Fibroblast of the aortic adventitia (primary cell): ENCODE data around the gene ATE1. TPM values are rescaled to one million over a fixed set of nuclear protein-coding genes. Genes with fewer than 3 reads are reported as not detected.

Source experiments
- DNase-seq: peaks from one replicate; pipeline ENCODE4 v3.0.0-alpha.2; 2010; ENCODE audit warnings: low read depth
- H3K4me3 ChIP-seq: 2 replicates; pipeline ENCODE4 v1.5.1; 2011; ENCODE audit warnings: low read depth, mild to moderate bottlenecking, control low read depth, low read length, moderate library complexity
- small RNA-seq: library from RNA; depleted of rRNA; stranded (forward); fragments of <200 nt; gene quantifications from one replicate; pipeline ENCODE3, GENCODE V24; 2012
- total RNA-seq: library from RNA; depleted of rRNA; stranded (reverse); fragments of >200 nt; gene quantifications from 2 replicates; pipeline ENCODE4 v1.2.3, GENCODE V29; 2012; ENCODE audit warnings: low replicate concordance
- TF ChIP-seq, protein P1 (sequence below): IDR thresholded peaks from 2 replicates; pipeline ENCODE4 v1.5.1; 2011; ENCODE audit warnings: mild to moderate bottlenecking, low read length, control low read depth, inconsistent platforms; ENCODE audit not compliant: insufficient read depth

Gene ATE1
- total RNA-seq, 1 donor = 39.9 TPM

DNA sequence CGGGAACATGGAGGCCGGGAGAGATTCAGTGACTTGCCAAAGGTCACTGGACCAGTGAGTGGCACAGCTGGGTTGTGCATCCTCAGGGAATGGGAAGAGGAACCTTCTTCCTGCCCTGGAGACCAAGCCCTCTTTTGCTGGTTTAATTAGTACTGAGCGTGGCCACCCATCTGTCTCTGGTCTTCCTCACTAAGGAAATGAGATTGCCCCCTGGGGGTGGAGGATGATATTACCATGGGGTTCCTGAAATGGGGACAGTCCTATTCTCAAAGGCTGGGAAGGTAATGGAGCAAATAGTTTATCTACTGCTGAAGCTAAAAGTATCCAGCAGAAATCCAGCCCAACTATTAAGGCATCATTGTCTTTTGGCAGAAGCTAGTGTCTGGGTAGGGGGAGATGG, 231.0 kb downstream of the ATE1 start:
- H3K4me3 ChIP-seq = no peak overlapping the region
- no peak for DNase-seq
- TF ChIP-seq, protein P1, sequence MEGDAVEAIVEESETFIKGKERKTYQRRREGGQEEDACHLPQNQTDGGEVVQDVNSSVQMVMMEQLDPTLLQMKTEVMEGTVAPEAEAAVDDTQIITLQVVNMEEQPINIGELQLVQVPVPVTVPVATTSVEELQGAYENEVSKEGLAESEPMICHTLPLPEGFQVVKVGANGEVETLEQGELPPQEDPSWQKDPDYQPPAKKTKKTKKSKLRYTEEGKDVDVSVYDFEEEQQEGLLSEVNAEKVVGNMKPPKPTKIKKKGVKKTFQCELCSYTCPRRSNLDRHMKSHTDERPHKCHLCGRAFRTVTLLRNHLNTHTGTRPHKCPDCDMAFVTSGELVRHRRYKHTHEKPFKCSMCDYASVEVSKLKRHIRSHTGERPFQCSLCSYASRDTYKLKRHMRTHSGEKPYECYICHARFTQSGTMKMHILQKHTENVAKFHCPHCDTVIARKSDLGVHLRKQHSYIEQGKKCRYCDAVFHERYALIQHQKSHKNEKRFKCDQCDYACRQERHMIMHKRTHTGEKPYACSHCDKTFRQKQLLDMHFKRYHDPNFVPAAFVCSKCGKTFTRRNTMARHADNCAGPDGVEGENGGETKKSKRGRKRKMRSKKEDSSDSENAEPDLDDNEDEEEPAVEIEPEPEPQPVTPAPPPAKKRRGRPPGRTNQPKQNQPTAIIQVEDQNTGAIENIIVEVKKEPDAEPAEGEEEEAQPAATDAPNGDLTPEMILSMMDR = peak; percentile 12

DNA sequence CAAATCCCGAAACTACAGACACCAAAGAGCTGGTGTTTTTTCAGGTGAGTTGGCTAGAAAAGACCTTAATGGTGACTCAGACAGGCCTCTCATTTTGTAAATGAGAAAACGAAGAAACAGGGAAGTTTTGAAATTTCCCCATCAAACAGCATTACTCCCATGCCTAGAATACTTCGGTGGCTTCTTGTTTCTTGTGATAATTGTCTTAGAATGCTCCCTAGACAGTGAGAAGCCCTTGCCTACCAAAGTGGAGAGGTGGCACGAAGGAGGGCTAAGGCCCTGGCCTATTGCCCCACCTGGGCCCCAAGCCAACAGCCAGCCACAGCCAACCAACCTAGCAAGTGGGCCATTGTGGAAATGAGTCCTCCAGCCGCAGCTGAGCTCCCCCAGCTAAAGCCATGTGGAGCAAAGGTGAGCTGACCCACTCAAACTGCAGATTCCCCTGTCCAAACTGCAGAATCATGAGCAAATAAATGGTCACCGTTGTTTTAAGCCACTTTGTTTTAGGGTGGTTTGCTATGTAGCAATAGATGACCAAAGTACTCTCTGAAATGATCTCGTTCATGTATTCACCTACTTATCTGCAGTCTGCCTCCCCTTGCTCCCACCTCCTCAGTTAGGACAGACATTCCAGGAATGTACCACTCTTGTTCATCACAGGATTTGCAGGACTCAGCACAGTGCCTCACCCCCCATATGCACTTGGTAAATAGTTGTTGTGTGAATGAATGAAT, 231.9 kb downstream of the ATE1 start:
- no peak overlapping the region for H3K4me3 ChIP-seq
- TF ChIP-seq, protein P1 = no peak
- no peak for DNase-seq

DNA sequence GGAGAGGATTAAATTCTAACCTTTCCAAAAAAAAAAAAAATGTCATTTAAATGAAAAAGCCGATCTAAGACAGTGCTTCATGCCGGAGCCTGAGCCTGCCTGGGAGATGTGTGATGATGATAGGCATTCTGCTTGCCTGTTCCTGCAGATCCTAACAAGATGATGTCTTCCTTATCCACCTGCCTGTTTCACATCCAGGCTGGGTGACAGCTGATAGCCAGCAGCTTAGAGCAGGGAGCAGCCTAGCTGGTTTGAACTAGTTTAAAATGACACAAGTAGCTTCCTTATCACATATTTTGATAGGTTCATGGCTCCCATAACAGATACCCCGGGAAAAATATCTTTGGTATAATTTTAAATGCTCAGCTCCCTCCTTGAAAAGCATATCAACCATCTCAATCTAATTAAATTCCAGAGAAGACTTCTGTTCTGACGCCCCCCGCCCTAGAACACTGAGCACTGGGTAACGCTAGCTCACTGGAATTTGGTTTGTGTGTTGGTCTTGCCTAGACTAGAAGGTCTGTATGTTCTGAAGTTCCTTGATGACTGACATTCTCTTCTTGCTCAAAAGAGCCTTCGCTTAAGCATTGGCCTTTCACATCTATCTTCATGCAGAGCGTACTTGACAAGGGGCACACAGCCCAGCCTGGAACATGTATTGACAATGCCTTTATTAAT, 232.7 kb downstream of the ATE1 start:
- no peak for DNase-seq
- TF ChIP-seq, protein P1 = no peak
- no peak overlapping the region for H3K4me3 ChIP-seq

DNA sequence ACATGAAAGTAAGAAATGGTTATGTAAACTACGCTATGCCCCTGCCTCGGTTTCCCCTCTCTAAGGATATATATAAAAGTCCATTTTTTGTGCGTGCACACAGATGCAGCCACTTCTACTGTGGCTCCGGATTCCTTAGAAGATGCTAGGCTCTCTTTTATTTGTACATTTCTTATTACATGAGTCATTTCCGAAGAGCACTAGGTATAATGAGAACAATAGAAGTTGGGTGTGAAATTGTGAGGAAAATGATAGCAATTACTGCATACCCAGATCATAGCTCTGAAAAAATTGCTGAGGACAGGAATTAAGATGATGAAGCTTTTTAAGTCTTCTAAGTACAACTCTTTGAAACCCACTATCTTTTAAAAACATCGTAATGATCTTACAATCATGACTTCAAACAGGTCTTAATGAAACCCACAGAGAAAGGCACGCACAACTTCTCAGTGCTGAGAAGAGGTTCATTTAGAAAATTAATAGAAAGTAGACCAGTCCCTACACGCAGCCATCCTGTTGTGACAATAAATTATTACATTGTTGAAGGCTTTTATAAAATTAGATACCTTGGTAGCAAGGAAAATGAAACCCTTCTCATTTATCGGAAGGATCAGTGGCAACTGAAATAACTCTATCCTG, 233.4 kb downstream of the ATE1 start:
- DNase-seq = no peak
- TF ChIP-seq, protein P1 = no peak
- H3K4me3 ChIP-seq = no peak overlapping the region

DNA sequence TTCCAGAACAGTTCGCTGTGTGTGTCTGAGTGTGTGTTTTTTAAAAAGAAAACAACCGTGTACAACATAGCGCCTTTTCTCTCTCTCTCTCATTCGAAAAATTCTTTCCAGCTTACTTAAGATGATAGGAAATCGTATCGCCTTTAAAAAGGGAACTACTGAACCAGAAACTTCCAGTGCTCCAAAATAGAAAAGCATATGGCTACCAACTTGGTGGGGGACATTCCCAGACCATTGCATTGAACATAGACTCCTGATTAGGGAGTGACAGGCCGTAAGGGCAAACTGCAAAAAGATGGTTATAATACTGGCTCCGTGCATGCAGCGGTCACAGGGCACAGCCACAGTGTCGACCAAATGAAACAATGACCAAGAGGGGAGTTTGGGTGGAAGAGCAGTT, 235.2 kb downstream of the ATE1 start:
- TF ChIP-seq, protein P1 = no peak
- H3K4me3 ChIP-seq = no peak overlapping the region
- DNase-seq = no peak

DNA sequence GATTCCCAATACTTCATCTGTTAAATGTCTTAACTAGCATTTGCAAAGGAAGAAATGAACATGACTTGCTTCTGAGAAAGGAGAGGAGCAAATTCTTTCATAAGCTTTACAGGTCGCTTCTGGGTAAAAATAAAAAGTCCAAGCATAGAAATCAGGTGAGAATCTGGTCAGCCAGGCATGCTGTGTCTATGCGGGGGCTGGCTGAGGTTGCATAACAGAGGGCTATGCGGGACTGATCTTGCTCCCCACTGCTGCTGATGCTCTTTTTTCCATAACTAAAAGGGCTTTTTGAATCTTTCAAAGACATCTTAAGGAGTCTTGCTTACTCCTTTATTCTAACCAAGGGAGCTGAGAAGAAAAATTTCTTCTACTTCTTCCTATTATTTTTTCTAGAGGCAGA, 236.9 kb downstream of the ATE1 start:
- TF ChIP-seq, protein P1 = no peak
- DNase-seq = no peak
- H3K4me3 ChIP-seq = no peak overlapping the region

Small RNA genes lying within 50 kb of the gene (small RNA-seq; reads per million reads assigned to genes)
- not detected for gene RF00019
- gene RF02219 = not detected

Other genes starting within 250 kb of the ATE1 start
- gene NSMCE4A, start 47.2 kb upstream of the ATE1 start, total RNA-seq = 25.0 and 39.3 TPM in 2 replicates
- gene TACC2, start 61.1 kb upstream of the ATE1 start, total RNA-seq = 9.2 and 15.3 TPM in 2 replicates